Spleen (tissue), 7 donors: Measurements from ENCODE around the gene C1orf52.
A peak's percentile ranks its signal among the peaks of the same experiment; 100 is the strongest.

Source experiments
- CTCF ChIP-seq, 11 experiments: fragments of 200-600 bp in 7 of 11; fragments of 450-650 bp in 4 of 11; sonication (generic) in 4 of 11; IDR thresholded peaks in 8 of 11; conservative IDR thresholded peaks in 3 of 11; 1 replicate in 7 of 11; 2 replicates in 4 of 11; pipeline versions ENCODE4 v1.4.0 to v1.8.0; 2016 to 2021; ENCODE audit warnings: antibody characterized with exemption in 11 of 11, inconsistent platforms in 4 of 11, mild to moderate bottlenecking in 1 of 11
- POLR2A ChIP-seq, 3 donors: fragments of 450-650 bp; IDR thresholded peaks; one replicate each; pipeline ENCODE4 v1.5.1; 2017; ENCODE audit warnings: antibody characterized with exemption in 3 of 3, mild to moderate bottlenecking in 1 of 3
- POLR2AphosphoS5 ChIP-seq, 3 donors: sonication (generic); formaldehyde crosslinking; IDR thresholded peaks; one replicate each; pipeline ENCODE4 v1.5.1; 2017; ENCODE audit warnings: antibody characterized with exemption in 3 of 3
- donor health status: DM: no; HTN: no; CAD: no; lungs with moderate emphysema.
- donor health status: DM: no; HTN: no; CAD: no.
- donor health status: DM: no; HTN: no; CAD: no.

- TF ChIP-seq POLR2A (IDR thresholded peaks at IDR 0.05) (peak in 1 of 3 donors; percentile 59), CTCF (IDR thresholded peaks at IDR 0.05 in 8 of 11, conservative IDR thresholded peaks at IDR 0.05 in 3 of 11) (peak in 1 of 11 experiments; percentile 4), POLR2AphosphoS5 (IDR thresholded peaks at IDR 0.05) (no peak)
Measured at GRCh38 chr1:85276978-85277639, 17.6 kb upstream of the C1orf52 start.
